Adrenal gland (tissue), 12 donors: ENCODE measurements around the gene TNIK. TPM values are rescaled to one million over a fixed set of nuclear protein-coding genes. Genes with fewer than 3 reads are reported as not detected.

Experiments used
- DNase-seq, 7 donors: peaks; one replicate each; pipeline ENCODE4 v3.0.0-alpha.2; 2019 to 2020
- H3K27ac ChIP-seq, 5 donors: fragments of 200-600 bp; sonication (generic) in 4 of 5; 1 replicate in 3 of 5; 2 replicates in 2 of 5; pipeline versions ENCODE4 v1.5.1 to v1.8.0; 2016 to 2020; ENCODE audit warnings: mild to moderate bottlenecking in 1 of 5
- H3K27me3 ChIP-seq: fragments of 200-600 bp; 2 replicates; pipeline ENCODE4 v1.8.0; 2021
- H3K36me3 ChIP-seq, 2 donors: fragments of 200-600 bp; replicated peaks in 1 of 2; 1 replicate in 1 of 2; 2 replicates in 1 of 2; pipeline versions ENCODE4 v1.5.1 to v1.8.0; 2018 to 2022
- H3K4me1 ChIP-seq, 2 donors: fragments of 200-600 bp; replicated peaks in 1 of 2; 1 replicate in 1 of 2; 2 replicates in 1 of 2; pipeline versions ENCODE4 v1.5.1 to v1.8.0; 2018 to 2021
- H3K4me3 ChIP-seq, 4 donors: fragments of 200-600 bp; sonication (generic) in 3 of 4; one replicate each; pipeline ENCODE4 v1.5.1; 2016 to 2018
- H3K9me3 ChIP-seq, 3 donors: fragments of 200-600 bp; sonication (generic) in 1 of 3; replicated peaks in 1 of 3; 1 replicate in 2 of 3; 2 replicates in 1 of 3; pipeline versions ENCODE4 v1.5.1 to v1.8.0; 2016 to 2021
- POLR2A ChIP-seq, 2 donors: fragments of 450-650 bp; IDR thresholded peaks; one replicate each; pipeline ENCODE4 v1.6.1; 2017; ENCODE audit warnings: antibody characterized with exemption in 2 of 2, mild to moderate bottlenecking in 2 of 2, moderate library complexity in 1 of 2
- WGBS, 4 donors: extraction: QIAGEN DNeasy Blood & Tissue Kit in 2 of 4; methylation state at CpG; one replicate each; pipeline versions ENCODE4 v1.1.5 to v1.1.7; 2013 to 2017; 5-methylcytosine and 5-hydroxymethylcytosine counted together
- intact Hi-C, 2 donors: fragments of 100-400 bp; cut with DNase I; formaldehyde crosslinking; loops; one replicate each; pipeline versions ENCODE4 v1.14.1 to v1.15.0; 2022 to 2023
- polyA plus RNA-seq, 3 donors: library from polyadenylated mRNA; stranded (reverse); fragments of 200-250 nt in 2 of 3; fragments of 350-450 nt in 1 of 3; fragmentation: Illumina TruSeq in 1 of 3; extraction: RNeasy Lipid Tissue Mini Kit (QIAGEN cat#74804) in 1 of 3; gene quantifications; one replicate each; pipeline ENCODE4 v1.2.3, GENCODE V29; 2013 to 2014
- total RNA-seq, 9 donors: library from RNA; depleted of rRNA in 4 of 9; stranded (reverse); fragments of >200 nt in 4 of 9; fragments of 120-200 nt in 1 of 9; fragmentation: NEBNext Ultra II Directional in 1 of 9; extraction: Animal tissue kit (Norgen Biotek cat#: 25700) in 1 of 9; gene quantifications; one replicate each; pipeline versions ENCODE4 v1.1.0 to v1.2.4, GENCODE V29; 2013 to 2023
- TF ChIP-seq, protein P1 (sequence below), 6 experiments: fragments of 450-650 bp in 4 of 6; fragments of 200-600 bp in 2 of 6; sonication (generic) in 1 of 6; IDR thresholded peaks; 1 replicate in 5 of 6; 2 replicates in 1 of 6; pipeline versions ENCODE4 v1.5.1 to v1.8.0; 2016 to 2021; ENCODE audit warnings: antibody characterized with exemption in 6 of 6, mild to moderate bottlenecking in 2 of 6, moderate library complexity in 1 of 6
- donor health status: healthy with polysubstance abuse.
- donor health status: Bipolar disorder and iron deficiency.
- donor health status: DM: yes; HTN: yes; CAD: no.
- donor health status: DM: no; HTN: no; CAD: no.
- donor health status: DM: no; HTN: no; CAD: no.
- donor health status: DM: yes; HTN: yes; CAD: no.

TNIK gene
- total and polyA plus RNA-seq, 12 donors = 4.9 to 33.1 (median 10.7) TPM

DNA sequence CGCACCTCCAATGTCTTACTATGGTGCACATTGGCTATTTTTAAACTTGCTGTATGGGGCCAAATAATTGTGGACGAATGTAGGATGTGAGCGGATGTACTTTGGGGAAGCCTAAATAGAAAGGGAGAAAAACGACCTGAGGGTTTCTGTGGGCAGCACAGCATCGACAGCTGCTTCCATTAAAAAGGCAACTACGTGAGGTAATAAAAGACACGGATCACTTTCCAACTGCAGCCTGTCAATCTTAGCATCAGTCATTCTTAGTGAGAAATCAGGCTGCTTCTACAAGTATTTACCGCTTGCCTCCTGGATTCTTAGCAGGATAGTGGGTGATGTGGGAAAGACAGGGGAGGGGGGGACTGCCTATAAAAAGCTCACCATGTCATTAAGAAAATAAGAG is 247.0 kb downstream of the TNIK start:
- H3K36me3 ChIP-seq = no peaks in the 10 kb centered on the region
- no peak for DNase-seq
- intact Hi-C loops = no loop called here
- no peaks in the 10 kb centered on the region for H3K9me3 ChIP-seq
- no peak overlapping the region for H3K4me3 ChIP-seq
- WGBS, 4 donors = 84 to 90% (median 87%) methylated on average over 8 of the region's 8 CpGs
- no peaks in the 10 kb centered on the region for H3K4me1 ChIP-seq
- no peaks in the 10 kb centered on the region for H3K27me3 ChIP-seq
- TF ChIP-seq, protein P1, sequence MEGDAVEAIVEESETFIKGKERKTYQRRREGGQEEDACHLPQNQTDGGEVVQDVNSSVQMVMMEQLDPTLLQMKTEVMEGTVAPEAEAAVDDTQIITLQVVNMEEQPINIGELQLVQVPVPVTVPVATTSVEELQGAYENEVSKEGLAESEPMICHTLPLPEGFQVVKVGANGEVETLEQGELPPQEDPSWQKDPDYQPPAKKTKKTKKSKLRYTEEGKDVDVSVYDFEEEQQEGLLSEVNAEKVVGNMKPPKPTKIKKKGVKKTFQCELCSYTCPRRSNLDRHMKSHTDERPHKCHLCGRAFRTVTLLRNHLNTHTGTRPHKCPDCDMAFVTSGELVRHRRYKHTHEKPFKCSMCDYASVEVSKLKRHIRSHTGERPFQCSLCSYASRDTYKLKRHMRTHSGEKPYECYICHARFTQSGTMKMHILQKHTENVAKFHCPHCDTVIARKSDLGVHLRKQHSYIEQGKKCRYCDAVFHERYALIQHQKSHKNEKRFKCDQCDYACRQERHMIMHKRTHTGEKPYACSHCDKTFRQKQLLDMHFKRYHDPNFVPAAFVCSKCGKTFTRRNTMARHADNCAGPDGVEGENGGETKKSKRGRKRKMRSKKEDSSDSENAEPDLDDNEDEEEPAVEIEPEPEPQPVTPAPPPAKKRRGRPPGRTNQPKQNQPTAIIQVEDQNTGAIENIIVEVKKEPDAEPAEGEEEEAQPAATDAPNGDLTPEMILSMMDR (IDR thresholded peaks at IDR 0.05) = no peak
- no peak for TF ChIP-seq POLR2A (IDR thresholded peaks at IDR 0.05)
- H3K27ac ChIP-seq = no peak overlapping the region

DNA sequence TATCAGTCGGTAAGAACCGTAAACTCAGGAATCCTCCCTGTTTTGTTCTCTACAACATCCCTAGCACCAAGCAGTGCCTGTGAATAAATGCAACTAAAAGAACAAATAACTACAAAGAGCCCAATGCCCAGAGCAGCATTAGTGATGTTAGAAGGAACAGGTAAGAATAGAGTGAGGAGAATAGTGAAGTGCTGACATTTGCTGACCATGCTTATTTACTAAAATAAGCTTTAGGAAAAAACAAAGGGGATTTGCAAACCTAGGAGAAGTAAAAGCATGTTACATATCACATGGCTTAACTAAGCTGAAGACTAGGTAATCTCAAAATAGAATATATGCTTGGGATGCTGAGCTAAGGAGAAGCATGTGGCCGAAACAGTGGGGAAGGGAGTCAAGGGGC is 247.6 kb downstream of the TNIK start:
- Histone ChIP-seq H3K27me3 (no peaks in the 10 kb centered on the region), H3K4me3 (no peak overlapping the region), H3K27ac (no peak overlapping the region), H3K9me3 (no peaks in the 10 kb centered on the region), H3K4me1 (no peaks in the 10 kb centered on the region), H3K36me3 (no peaks in the 10 kb centered on the region)
- no peak for TF ChIP-seq POLR2A (IDR thresholded peaks at IDR 0.05)
- TF ChIP-seq, protein P1 (IDR thresholded peaks at IDR 0.05) = no peak
- 89 to 96% (median 93%) methylated on average over 3 of the region's 3 CpGs for WGBS, 4 donors
- no peak for DNase-seq
- intact Hi-C loops = no loop called here

DNA sequence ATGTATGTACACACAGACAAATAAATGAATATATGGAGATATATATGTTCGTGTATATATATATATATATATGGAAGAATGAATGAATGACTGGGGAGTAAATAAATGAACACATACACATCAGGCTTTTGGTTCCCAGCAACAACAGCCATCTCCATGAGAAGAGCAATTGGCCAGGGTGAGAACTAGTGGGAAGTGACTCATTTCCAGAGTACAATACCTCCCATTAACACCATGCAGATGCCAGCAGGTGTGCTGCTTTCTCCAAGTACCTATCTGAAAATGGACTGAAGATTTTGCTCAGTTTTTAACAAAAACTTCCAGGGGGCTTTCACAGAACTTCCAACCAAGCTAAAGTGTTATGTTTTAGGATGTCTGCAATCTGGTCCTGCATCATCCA is 253.9 kb downstream of the TNIK start:
- H3K4me3 ChIP-seq = no peak overlapping the region
- intact Hi-C loops = no loop called here
- TF ChIP-seq POLR2A (IDR thresholded peaks at IDR 0.05) = no peak
- TF ChIP-seq, protein P1 (IDR thresholded peaks at IDR 0.05) = no peak
- H3K27me3 ChIP-seq = no peaks in the 10 kb centered on the region
- H3K36me3 ChIP-seq = no peaks in the 10 kb centered on the region
- H3K9me3 ChIP-seq = no peaks in the 10 kb centered on the region
- WGBS, 4 donors = 72 to 91% (median 90%) methylated on average over 1 of the region's 1 CpG
- H3K27ac ChIP-seq = no peak overlapping the region
- H3K4me1 ChIP-seq = no peaks in the 10 kb centered on the region
- no peak for DNase-seq

DNA sequence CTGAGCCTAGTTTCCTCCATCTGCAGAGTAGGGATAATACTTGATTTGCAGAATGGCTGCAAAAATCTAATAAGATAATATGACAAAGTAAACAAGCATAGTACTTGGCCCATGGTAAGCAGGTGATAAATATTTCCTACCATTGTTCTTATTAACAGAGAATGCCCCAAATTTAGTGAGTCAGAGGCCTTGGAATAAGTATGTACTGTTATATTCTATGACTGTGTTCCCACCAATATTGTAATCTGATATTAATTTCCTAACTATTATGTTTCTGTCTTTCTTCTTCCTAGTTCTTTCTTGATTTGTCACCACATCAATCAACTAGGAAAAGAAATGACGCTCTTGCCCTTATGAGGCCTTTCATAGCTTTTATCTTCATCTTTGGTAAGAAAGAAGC is 255.3 kb downstream of the TNIK start:
- no peak for DNase-seq
- H3K27ac ChIP-seq = no peak overlapping the region
- TF ChIP-seq, protein P1 (IDR thresholded peaks at IDR 0.05) = no peak
- TF ChIP-seq POLR2A (IDR thresholded peaks at IDR 0.05) = no peak
- no peaks in the 10 kb centered on the region for H3K4me1 ChIP-seq
- H3K36me3 ChIP-seq = no peaks in the 10 kb centered on the region
- intact Hi-C loops = no loop called here
- H3K4me3 ChIP-seq = no peak overlapping the region
- WGBS, 4 donors = 78 to 88% (median 82%) methylated on average over 1 of the region's 1 CpG
- H3K9me3 ChIP-seq = no peaks in the 10 kb centered on the region
- no peaks in the 10 kb centered on the region for H3K27me3 ChIP-seq
